Lung (tissue), 12 donors: ENCODE data around the gene C3orf20. TPM values are rescaled to one million over a fixed set of nuclear protein-coding genes. Genes with fewer than 3 reads are reported as not detected.

Experiments used
- ATAC-seq: fragments of 200-7000 bp; cut with Tn5 transposase; one replicate; pipeline ENCODE4 v1.9.1; 2020; ENCODE audit warnings: moderate number of reproducible peaks; ENCODE audit not compliant: insufficient read depth, low FRiP score
- DNase-seq, 3 donors: peaks; one replicate each; pipeline ENCODE4 v3.0.0-alpha.2; 2013 to 2017
- H3K27ac ChIP-seq, 2 donors: one replicate each; pipeline ENCODE4 v1.5.1; 2013; ENCODE audit warnings: mild to moderate bottlenecking in 2 of 2, moderate library complexity in 2 of 2, control low read depth in 1 of 2, inconsistent platforms in 1 of 2, low read depth in 1 of 2, low read length in 1 of 2
- H3K27me3 ChIP-seq, 3 donors: one replicate each; pipeline ENCODE4 v1.5.1; 2013; ENCODE audit warnings: low read length in 2 of 3; ENCODE audit not compliant: control insufficient read depth in 3 of 3, insufficient read depth in 3 of 3
- H3K36me3 ChIP-seq, 4 donors: one replicate each; pipeline ENCODE4 v1.5.1; 2013; ENCODE audit warnings: low read length in 4 of 4, mild to moderate bottlenecking in 1 of 4, moderate library complexity in 1 of 4; ENCODE audit not compliant: control insufficient read depth in 4 of 4, insufficient read depth in 4 of 4
- H3K4me1 ChIP-seq, 5 donors: one replicate each; pipeline ENCODE4 v1.5.1; 2013; ENCODE audit warnings: low read length in 5 of 5, mild to moderate bottlenecking in 2 of 5, moderate library complexity in 1 of 5; ENCODE audit not compliant: control insufficient read depth in 5 of 5, insufficient read depth in 5 of 5
- H3K4me3 ChIP-seq: one replicate; pipeline ENCODE4 v1.5.1; 2013; ENCODE audit warnings: mild to moderate bottlenecking, control low read depth, moderate library complexity
- H3K9ac ChIP-seq, 2 donors: one replicate each; pipeline ENCODE4 v1.5.1; 2013; ENCODE audit warnings: low read length in 2 of 2, control low read depth in 1 of 2; ENCODE audit not compliant: insufficient read depth in 1 of 2
- H3K9me3 ChIP-seq, 4 donors: one replicate each; pipeline ENCODE4 v1.5.1; 2013; ENCODE audit warnings: low read length in 3 of 4, mild to moderate bottlenecking in 1 of 4, moderate library complexity in 1 of 4; ENCODE audit not compliant: control insufficient read depth in 4 of 4, insufficient read depth in 3 of 4
- CTCF ChIP-seq: IDR thresholded peaks from 2 replicates; pipeline ENCODE4 v1.5.1; 2012; ENCODE audit warnings: mild to moderate bottlenecking; ENCODE audit errors: control extremely low read depth, extremely low read depth
- WGBS, 2 donors: extraction: QIAGEN DNeasy Blood & Tissue Kit; methylation state at CpG; one replicate each; pipeline ENCODE4 v1.1.7; 2013; 5-methylcytosine and 5-hydroxymethylcytosine counted together
- polyA plus RNA-seq, 2 donors: library from polyadenylated mRNA; stranded (reverse); fragments of 200-250 nt; gene quantifications; one replicate each; pipeline ENCODE4 v1.2.1, GENCODE V29; 2013
- total RNA-seq, 2 donors: library from RNA; depleted of rRNA in 1 of 2; stranded (reverse); fragments of >200 nt in 1 of 2; gene quantifications; one replicate each; pipeline ENCODE4 v1.2.1, GENCODE V29; 2014 to 2021
- donor health status: control.
- donor health status: control.
- donor health status: Bipolar disorder and iron deficiency.
- donor health status: healthy.
- donor health status: DM: yes; HTN: yes; CAD: no.

The C3orf20 gene
- total and polyA plus RNA-seq, 4 donors = 0.03 to 0.14 (median 0.12) TPM; not detected in 1

DNA sequence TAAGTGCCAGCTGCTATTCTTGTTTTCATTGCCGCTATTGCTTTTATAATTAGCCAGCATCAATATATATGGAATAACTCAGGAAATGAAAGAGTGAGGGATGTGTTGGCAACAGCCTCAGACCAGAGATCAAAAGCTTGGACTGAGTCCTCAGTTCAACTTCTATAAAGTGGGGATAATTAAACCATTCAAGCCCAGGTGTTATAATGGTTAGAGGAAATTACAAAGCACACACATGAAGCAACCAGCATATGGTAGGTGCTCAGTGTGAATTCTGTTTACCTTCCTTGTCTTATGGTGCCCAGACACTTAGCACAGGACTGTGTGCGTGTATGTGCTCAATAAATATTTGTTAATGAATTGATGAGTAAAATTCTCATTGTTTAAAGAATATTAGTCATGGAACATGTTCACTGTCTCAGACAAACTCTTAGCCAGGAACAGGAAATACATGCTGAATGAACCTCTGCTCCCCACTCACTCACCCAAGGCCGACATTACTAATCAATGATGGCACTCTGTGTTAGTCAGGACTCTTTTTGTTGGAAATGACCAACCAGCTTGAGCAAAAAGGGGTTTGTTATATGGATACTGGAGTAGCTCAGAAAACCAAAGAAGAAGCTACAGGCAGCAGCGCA lies 40.1 kb upstream of the C3orf20 start:
- no peak for ATAC-seq

GRCh38 chr3:14636496-14637087 lies 38.3 kb upstream of the C3orf20 start:
- no peak overlapping the region for H3K27ac ChIP-seq
- no peaks in the 10 kb centered on the region for H3K36me3 ChIP-seq
- peaks cover 0 to 7% (median 0%) of the 10 kb centered on the region in 3 donors for H3K27me3 ChIP-seq
- no peaks in the 10 kb centered on the region for H3K9me3 ChIP-seq
- H3K9ac ChIP-seq = no peak overlapping the region
- DNase-seq = no peak
- no peak for TF ChIP-seq CTCF
- no peak for ATAC-seq
- no peaks in the 10 kb centered on the region for H3K4me1 ChIP-seq
- no peak overlapping the region for H3K4me3 ChIP-seq
- WGBS, 2 donors = 71 to 78% methylated on average over 4 of the region's 4 CpGs

More for the DNA sequence above, 40.1 kb upstream of the C3orf20 start:
- WGBS, 2 donors = 78 to 90% methylated on average over 4 of the region's 4 CpGs
- H3K4me1 ChIP-seq = no peaks in the 10 kb centered on the region
- no peak overlapping the region for H3K4me3 ChIP-seq
- peaks cover 0 to 2% (median 0%) of the 10 kb centered on the region in 3 donors for H3K27me3 ChIP-seq
- TF ChIP-seq CTCF = no peak
- H3K36me3 ChIP-seq = no peaks in the 10 kb centered on the region
- no peak overlapping the region for H3K9ac ChIP-seq
- no peak for DNase-seq
- no peak overlapping the region for H3K27ac ChIP-seq
- H3K9me3 ChIP-seq = no peaks in the 10 kb centered on the region

GRCh38 chr3:14640157-14640562 lies 34.8 kb upstream of the C3orf20 start:
- TF ChIP-seq CTCF = no peak
- no peak for DNase-seq
- Histone ChIP-seq H3K27me3 (peaks cover 0 to 7% (median 3%) of the 10 kb centered on the region in 3 donors), H3K4me1 (no peaks in the 10 kb centered on the region), H3K9ac (no peak overlapping the region), H3K4me3 (no peak overlapping the region), H3K27ac (no peak overlapping the region), H3K9me3 (no peaks in the 10 kb centered on the region), H3K36me3 (no peaks in the 10 kb centered on the region)
- ATAC-seq = no peak
- 66 to 73% methylated on average over 10 of the region's 10 CpGs for WGBS, 2 donors
